Mucosa of stomach (tissue), 1 donor: ENCODE results near the gene PCDHGA4.
"Not testable (repeated sequence)": the region's sequence is repeated elsewhere in the genome, so short reads cannot be mapped to it uniquely, and the experiment has no call there.

Experiments used
- H3K27me3 ChIP-seq: one replicate; pipeline ENCODE4 v1.7.0; 2013; ENCODE audit warnings: mild to moderate bottlenecking, low read length; ENCODE audit not compliant: control insufficient read depth, insufficient read depth
- H3K36me3 ChIP-seq: one replicate; pipeline ENCODE4 v1.7.0; 2013; ENCODE audit warnings: low read length; ENCODE audit not compliant: control insufficient read depth, insufficient read depth
- H3K4me1 ChIP-seq: one replicate; pipeline ENCODE4 v1.7.0; 2013; ENCODE audit warnings: mild to moderate bottlenecking, low read length; ENCODE audit not compliant: control insufficient read depth, insufficient read depth
- H3K4me3 ChIP-seq: one replicate; pipeline ENCODE4 v1.7.0; 2013; ENCODE audit warnings: low read length
- H3K9ac ChIP-seq: one replicate; pipeline ENCODE4 v1.7.0; 2013; ENCODE audit warnings: mild to moderate bottlenecking, low read length, moderate library complexity
- H3K9me3 ChIP-seq: one replicate; pipeline ENCODE4 v1.7.0; 2013; ENCODE audit warnings: mild to moderate bottlenecking, low read length, moderate library complexity; ENCODE audit not compliant: control insufficient read depth
- donor health status: Pancreatic carcinoma.

PCDHGA4 gene

DNA sequence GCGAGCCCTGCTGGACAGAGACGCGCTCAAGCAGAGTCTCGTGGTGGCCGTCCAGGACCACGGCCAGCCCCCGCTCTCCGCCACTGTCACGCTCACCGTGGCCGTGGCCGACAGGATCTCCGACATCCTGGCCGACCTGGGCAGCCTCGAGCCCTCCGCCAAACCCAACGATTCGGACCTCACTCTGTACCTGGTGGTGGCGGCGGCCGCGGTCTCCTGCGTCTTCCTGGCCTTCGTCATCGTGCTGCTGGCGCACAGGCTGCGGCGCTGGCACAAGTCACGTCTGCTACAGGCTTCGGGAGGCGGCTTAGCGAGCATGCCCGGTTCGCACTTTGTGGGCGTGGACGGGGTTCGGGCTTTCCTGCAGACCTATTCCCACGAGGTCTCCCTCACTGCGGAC, 22.2 kb upstream of the PCDHGA4 start:
- not testable (repeated sequence) for H3K9me3 ChIP-seq, H3K4me3 ChIP-seq, H3K27me3 ChIP-seq, H3K9ac ChIP-seq, H3K36me3 ChIP-seq, H3K4me1 ChIP-seq

DNA sequence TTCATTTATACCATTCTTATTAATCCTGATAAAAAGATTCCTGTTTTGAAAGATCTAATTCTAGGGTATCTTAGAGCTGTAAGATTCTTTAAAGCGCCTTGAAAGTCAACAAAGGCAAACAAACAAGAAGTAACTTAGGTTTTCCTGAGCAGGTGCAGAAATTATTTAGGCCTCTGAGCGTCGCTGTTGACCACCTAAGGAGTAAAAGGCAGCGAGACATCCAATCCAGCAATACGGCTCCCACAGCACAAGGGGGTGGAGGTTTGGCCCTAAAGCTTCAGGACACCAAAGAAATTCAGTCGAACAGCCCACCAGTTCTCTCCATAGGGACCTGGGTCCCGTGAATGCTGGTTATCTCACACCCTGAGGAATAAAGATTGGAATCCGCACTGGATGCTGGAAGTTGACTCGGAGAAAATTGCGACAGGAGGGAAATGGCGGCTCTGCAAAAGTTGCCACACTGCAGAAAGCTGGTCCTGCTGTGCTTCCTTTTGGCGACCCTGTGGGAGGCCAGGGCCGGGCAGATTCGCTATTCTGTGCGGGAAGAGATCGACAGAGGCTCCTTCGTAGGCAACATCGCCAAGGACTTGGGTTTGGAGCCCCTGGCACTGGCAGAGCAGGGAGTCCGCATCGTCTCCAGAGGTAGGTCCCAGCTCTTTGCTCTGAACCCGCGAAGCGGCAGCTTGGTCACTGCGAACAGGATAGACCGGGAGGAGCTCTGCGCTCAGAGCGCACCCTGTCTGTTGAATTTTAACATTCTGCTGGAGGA, 16.1 kb upstream of the PCDHGA4 start, which contains the start of gene PCDHGA2:
Gene PCDHGA2 (plus strand): TSS at position 223 of the 769 bp plus-strand sequence.
- Histone ChIP-seq H3K27me3 (peaks cover 9% of the 10 kb centered on the region), H3K9ac (no peak within 1 kb of the TSS), H3K9me3 (peaks cover 6% of the 10 kb centered on the region), H3K4me3 (no peak within 1 kb of the TSS), H3K36me3 (no peaks in the 10 kb centered on the region), H3K4me1 (no peaks in the 10 kb centered on the region)

DNA sequence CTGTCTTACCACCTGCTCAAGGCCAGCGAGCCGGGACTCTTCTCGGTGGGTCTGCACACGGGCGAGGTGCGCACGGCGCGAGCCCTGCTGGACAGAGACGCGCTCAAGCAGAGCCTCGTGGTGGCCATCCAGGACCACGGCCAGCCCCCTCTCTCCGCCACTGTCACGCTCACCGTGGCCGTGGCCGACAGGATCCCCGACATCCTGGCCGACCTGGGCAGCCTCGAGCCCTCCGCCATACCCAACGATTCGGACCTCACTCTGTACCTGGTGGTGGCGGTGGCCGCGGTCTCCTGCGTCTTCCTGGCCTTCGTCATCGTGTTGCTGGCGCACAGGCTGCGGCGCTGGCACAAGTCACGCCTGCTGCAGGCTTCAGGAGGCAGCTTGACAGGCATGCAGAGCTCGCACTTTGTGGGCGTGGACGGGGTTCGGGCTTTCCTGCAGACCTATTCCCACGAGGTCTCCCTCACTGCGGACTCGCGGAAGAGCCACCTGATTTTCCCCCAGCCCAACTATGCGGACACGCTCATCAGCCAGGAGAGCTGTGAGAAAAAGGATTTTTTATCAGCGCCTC, 14.0 kb upstream of the PCDHGA4 start:
- H3K9me3 ChIP-seq, H3K4me3 ChIP-seq, H3K36me3 ChIP-seq, H3K4me1 ChIP-seq, H3K9ac ChIP-seq, H3K27me3 ChIP-seq: not testable (repeated sequence)

DNA sequence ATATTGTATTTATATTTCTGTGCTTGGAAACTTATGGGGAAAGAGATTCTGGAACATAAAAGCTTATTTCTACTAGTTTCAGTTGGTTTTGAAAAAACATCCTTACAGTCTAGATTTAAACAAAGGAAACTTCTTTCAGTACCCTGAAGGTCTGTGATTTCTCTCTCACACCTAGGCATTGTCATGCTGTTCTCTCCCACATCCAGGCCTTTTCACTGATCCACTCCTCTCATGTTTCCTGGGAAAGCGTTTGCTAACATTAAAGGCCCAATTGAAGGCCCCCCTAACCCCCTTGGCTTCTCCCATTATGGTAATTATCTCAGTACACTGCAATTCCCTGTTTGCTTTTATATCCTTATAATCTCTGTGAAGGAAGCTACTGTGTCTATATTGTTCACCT, 12.0 kb upstream of the PCDHGA4 start:
- Histone ChIP-seq H3K36me3 (no peaks in the 10 kb centered on the region), H3K9ac (no peak overlapping the region), H3K9me3 (peaks cover 10% of the 10 kb centered on the region), H3K4me3 (no peak overlapping the region), H3K27me3 (peaks cover 9% of the 10 kb centered on the region), H3K4me1 (no peaks in the 10 kb centered on the region)

DNA sequence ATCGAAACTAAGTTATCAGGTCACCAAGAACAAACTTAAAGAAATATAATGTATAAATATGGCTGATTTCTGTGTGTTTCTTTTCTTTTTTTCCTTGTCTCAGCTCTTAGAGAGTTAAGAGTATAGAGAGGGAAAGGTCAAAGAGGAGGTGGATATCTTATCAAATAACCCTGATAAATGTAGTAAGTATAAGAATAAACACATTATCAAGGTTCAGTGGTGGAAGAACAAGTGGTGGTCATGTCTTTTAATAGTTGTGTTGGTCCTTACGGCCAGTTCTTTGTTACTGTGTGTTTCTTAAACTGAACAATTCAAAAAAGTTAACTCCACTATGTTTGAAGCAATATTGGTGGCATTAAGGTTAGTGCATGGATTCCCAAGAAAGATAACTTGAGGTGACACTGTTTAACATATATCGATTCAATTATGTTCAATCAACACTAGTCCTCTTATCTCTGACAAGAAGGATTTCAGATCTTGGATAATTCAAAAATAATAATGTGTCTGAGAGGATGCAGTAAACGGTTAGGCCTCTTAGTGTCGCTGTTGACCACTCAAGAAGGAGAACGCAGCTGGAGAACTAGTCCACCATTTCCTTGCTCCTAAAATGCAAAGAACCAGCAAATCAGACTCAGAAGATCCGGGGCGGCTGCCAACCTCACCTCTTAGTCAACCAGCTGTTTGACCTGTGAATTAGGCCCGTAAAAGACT, 11.4 kb upstream of the PCDHGA4 start, which contains the start of gene PCDHGA3:
Gene PCDHGA3 (plus strand): TSS at position 588 of the 711 bp plus-strand sequence. CDS start 205 bp downstream, outside the sequence.
- Histone ChIP-seq H3K27me3 (peaks cover 9% of the 10 kb centered on the region), H3K9ac (no peak within 1 kb of the TSS), H3K36me3 (no peaks in the 10 kb centered on the region), H3K4me3 (no peak within 1 kb of the TSS), H3K9me3 (peaks cover 10% of the 10 kb centered on the region), H3K4me1 (no peaks in the 10 kb centered on the region)

DNA sequence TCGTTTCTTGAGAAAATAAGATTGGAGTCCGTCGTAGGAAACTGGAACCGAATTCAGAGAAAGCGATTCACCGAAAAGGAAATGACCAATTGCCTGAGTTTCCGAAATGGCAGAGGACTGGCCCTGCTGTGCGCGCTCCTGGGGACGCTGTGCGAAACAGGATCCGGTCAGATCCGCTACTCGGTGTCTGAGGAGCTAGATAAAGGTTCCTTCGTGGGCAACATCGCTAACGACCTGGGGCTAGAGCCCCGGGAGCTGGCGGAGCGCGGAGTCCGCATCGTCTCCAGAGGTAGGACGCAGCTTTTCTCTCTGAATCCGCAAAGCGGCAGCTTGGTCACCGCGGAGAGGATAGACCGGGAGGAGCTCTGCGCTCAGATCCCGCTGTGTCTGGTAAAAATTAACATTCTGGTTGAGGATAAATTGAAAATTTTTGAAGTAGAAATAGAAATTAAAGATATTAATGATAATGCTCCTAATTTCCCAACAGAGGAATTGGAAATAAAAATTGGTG, 10.8 kb upstream of the PCDHGA4 start:
- Histone ChIP-seq H3K4me1 (no peaks in the 10 kb centered on the region), H3K27me3 (peaks cover 4% of the 10 kb centered on the region), H3K4me3 (no peak overlapping the region), H3K36me3 (no peaks in the 10 kb centered on the region), H3K9me3 (peaks cover 5% of the 10 kb centered on the region), H3K9ac (no peak overlapping the region)

DNA sequence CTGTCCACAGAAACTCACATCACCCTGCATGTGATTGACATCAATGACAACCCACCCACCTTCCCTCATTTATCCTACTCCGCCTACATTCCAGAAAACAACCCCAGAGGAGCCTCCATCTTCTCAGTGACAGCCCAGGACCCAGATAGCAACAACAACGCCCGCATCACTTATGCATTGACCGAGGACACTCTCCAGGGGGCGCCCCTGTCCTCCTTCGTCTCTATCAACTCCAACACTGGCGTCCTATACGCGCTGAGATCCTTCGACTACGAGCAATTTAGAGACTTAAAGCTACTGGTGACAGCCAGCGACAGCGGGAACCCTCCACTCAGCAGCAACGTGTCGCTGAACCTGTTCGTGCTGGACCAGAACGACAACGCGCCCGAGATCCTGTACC, 9.5 kb upstream of the PCDHGA4 start:
- Histone ChIP-seq H3K9ac (no peak overlapping the region), H3K9me3 (peaks cover 9% of the 10 kb centered on the region), H3K4me3 (no peak overlapping the region), H3K36me3 (no peaks in the 10 kb centered on the region), H3K27me3 (no peaks in the 10 kb centered on the region), H3K4me1 (no peaks in the 10 kb centered on the region)

DNA sequence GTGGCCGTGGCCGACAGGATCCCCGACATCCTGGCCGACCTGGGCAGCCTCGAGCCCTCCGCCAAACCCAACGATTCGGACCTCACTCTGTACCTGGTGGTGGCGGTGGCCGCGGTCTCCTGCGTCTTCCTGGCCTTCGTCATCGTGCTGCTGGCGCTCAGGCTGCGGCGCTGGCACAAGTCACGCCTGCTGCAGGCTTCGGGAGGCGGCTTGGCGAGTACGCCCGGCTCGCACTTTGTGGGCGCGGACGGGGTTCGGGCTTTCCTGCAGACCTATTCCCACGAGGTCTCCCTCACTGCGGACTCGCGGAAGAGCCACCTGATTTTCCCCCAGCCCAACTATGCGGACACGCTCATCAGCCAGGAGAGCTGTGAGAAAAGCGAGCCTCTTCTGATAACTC, 8.8 kb upstream of the PCDHGA4 start:
- not testable (repeated sequence) for H3K4me3 ChIP-seq, H3K27me3 ChIP-seq
- H3K9me3 ChIP-seq: peaks cover 12% of the 10 kb centered on the region

DNA sequence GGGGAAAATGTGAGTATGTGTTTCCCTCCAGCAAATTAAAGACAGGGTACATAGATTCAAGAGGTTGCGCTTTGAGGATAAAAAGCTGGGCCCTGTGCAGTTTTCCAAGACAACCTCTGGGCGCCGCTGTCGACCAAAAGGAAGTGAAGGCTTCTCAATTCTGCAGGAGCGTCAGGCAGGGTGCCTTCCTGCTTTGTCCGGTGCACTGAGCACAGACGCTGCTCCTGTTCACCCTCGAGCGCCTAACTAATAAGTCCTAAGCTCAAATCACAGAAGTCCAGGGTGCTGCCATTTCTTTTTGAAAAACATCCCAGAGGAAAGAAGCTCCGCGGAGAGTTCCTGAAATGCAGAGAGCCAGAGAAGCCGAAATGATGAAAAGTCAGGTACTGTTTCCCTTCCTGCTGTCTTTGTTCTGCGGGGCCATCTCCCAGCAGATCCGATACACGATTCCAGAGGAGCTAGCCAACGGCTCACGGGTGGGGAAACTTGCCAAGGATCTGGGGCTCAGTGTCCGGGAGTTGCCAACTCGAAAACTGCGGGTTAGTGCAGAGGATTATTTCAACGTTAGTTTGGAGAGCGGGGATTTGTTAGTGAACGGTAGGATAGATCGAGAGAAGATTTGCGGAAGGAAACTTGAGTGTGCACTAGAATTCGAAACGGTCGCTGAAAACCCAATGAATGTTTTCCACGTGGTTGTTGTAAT, 4.8 kb upstream of the PCDHGA4 start, which contains the start of gene PCDHGB1:
Gene PCDHGB1 (plus strand): TSS at position 183 of the 703 bp plus-strand sequence. CDS start 162 bp downstream, at position 345.
- Histone ChIP-seq H3K9ac (no peak within 1 kb of the TSS), H3K4me1 (no peaks in the 10 kb centered on the region), H3K27me3 (peaks cover 4% of the 10 kb centered on the region), H3K4me3 (no peak within 1 kb of the TSS), H3K36me3 (no peaks in the 10 kb centered on the region), H3K9me3 (peaks cover 18% of the 10 kb centered on the region)

More for the DNA sequence above, 8.8 kb upstream of the PCDHGA4 start:
- not testable (repeated sequence) for H3K4me1 ChIP-seq, H3K9ac ChIP-seq, H3K36me3 ChIP-seq

DNA sequence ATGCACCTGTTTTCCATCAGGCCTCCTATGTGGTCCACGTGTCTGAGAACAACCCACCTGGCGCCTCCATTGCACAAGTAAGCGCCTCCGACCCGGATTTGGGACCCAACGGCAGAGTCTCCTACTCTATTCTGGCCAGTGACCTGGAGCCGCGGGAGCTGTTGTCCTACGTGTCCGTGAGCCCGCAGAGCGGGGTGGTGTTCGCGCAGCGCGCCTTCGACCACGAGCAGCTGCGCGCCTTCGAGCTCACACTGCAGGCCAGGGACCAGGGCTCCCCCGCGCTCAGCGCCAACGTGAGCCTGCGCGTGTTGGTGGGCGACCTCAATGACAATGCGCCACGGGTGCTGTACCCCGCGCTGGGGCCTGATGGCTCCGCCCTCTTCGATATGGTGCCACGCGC, 3.2 kb upstream of the PCDHGA4 start:
- Histone ChIP-seq H3K4me1 (no peaks in the 10 kb centered on the region), H3K4me3 (no peak overlapping the region), H3K9me3 (peaks cover 18% of the 10 kb centered on the region), H3K36me3 (no peaks in the 10 kb centered on the region), H3K27me3 (peaks cover 4% of the 10 kb centered on the region), H3K9ac (no peak overlapping the region)

DNA sequence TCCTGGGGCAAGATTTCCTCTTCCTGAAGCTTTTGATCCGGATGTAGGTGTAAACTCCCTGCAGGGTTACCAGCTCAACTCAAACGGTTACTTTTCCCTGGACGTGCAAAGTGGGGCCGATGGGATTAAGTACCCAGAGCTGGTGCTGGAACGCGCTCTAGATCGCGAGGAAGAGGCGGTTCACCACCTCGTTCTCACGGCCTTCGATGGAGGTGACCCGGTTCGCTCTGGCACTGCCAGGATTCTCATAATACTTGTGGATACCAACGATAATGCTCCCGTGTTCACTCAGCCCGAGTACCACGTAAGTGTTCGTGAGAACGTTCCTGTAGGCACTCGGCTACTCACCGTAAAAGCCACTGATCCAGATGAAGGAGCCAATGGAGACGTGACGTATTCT, 820 bp downstream of the PCDHGA4 start:
- H3K4me1 ChIP-seq: no peaks in the 10 kb centered on the region
- peaks cover 7% of the 10 kb centered on the region for H3K27me3 ChIP-seq
- no peaks in the 10 kb centered on the region for H3K36me3 ChIP-seq
- no peak overlapping the region for H3K4me3 ChIP-seq
- no peak overlapping the region for H3K9ac ChIP-seq
- peaks cover 16% of the 10 kb centered on the region for H3K9me3 ChIP-seq
